ENCODE measurements around the gene ZNF385B.
A peak's percentile ranks its signal among the peaks of the same experiment; 100 is the strongest.

The ZNF385B gene

GRCh38 chr2:179495315-179495714 lies 366.1 kb downstream of the ZNF385B start:
- no peak for DNase-seq (ENCODE audit: low read depth)
- no peak overlapping the region for H3K4me3 ChIP-seq (ENCODE audit: low read depth, low read length)
- no peak for TF ChIP-seq CTCF (IDR thresholded peaks at IDR 0.05; ENCODE audit: insufficient read depth, low read depth, low read length, missing control alignments)

- no peak for TF ChIP-seq CTCF (IDR thresholded peaks at IDR 0.05; ENCODE audit: insufficient read depth, low read depth, low read length, missing control alignments)
- no peak overlapping the region for H3K4me3 ChIP-seq (ENCODE audit: low read depth, low read length)
- no peak for DNase-seq (ENCODE audit: low read depth)
Measured at GRCh38 chr2:179488563-179488962, 372.8 kb downstream of the ZNF385B start.

- no peak for TF ChIP-seq CTCF (IDR thresholded peaks at IDR 0.05; ENCODE audit: insufficient read depth, low read depth, low read length, missing control alignments)
- no peak overlapping the region for H3K4me3 ChIP-seq (ENCODE audit: low read depth, low read length)
- no peak for DNase-seq (ENCODE audit: low read depth)
Measured at GRCh38 chr2:179487010-179487731, 374.2 kb downstream of the ZNF385B start.

- no peak for DNase-seq (ENCODE audit: low read depth)
- no peak for TF ChIP-seq CTCF (IDR thresholded peaks at IDR 0.05; ENCODE audit: insufficient read depth, low read depth, low read length, missing control alignments)
- no peak overlapping the region for H3K4me3 ChIP-seq (ENCODE audit: low read depth, low read length)
Measured at GRCh38 chr2:179483131-179483530, 378.3 kb downstream of the ZNF385B start.

GRCh38 chr2:179479947-179480346 lies 381.5 kb downstream of the ZNF385B start:
- TF ChIP-seq CTCF (IDR thresholded peaks at IDR 0.05; ENCODE audit: insufficient read depth, low read depth, low read length, missing control alignments): no peak
- peak; percentile 4 for DNase-seq (ENCODE audit: low read depth)
- H3K4me3 ChIP-seq (ENCODE audit: low read depth, low read length): no peak overlapping the region

GRCh38 chr2:179478771-179479170 lies 382.6 kb downstream of the ZNF385B start:
- no peak overlapping the region for H3K4me3 ChIP-seq (ENCODE audit: low read depth, low read length)
- TF ChIP-seq CTCF (IDR thresholded peaks at IDR 0.05; ENCODE audit: insufficient read depth, low read depth, low read length, missing control alignments): no peak
- DNase-seq (ENCODE audit: low read depth): no peak

GRCh38 chr2:179470992-179471391 lies 390.4 kb downstream of the ZNF385B start:
- no peak overlapping the region for H3K4me3 ChIP-seq (ENCODE audit: low read depth, low read length)
- no peak for DNase-seq (ENCODE audit: low read depth)
- no peak for TF ChIP-seq CTCF (IDR thresholded peaks at IDR 0.05; ENCODE audit: insufficient read depth, low read depth, low read length, missing control alignments)

All from GM12865 (cell line).